Right kidney (tissue), 1 donor: ENCODE measurements around the gene KIF20B.
A peak's percentile ranks its signal among the peaks of the same experiment; 100 is the strongest.
"Not testable (repeated sequence)": the region's sequence is repeated elsewhere in the genome, so short reads cannot be mapped to it uniquely, and the experiment has no call there.

Experiments used
- DNase-seq: peaks from one replicate; pipeline ENCODE4 v3.0.0-alpha.2; 2016

Gene KIF20B

DNA sequence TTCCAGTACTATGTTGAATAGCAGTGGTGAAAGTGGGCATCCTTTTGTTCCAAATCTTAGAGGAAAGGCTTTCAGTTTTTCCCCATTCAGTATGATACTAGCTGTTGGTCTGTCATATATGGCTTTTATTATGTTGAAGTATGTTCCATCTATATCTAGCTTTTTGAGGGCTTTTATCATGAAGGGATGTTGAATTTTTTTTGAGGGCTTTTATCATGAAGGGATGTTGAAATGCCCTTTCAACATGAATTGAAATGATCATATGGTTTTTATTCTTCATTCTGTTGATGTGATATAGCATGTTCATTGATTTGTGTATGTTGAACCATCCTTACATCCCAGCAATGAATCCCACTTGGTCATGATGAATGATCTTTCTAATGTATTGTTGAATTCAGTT is 75.3 kb downstream of the KIF20B start:
- no peak for DNase-seq

DNA sequence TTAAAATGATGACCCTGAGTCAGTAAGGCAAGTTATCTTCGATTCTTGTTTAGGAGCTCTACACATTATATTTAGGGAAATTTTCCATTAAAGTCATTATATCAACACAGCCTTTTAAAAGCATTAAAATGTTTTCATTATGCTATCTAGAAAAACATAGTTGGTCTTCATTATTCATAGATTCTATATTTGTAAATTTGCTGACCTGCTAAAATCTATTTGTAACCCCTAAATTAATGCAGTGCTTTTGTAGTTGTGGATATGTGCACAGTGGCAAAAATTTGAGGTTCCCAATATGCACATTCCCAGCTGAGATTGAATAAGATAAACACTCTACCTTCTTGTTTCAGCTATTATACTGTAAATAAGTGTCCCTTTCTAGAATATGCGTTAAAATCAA is 81.1 kb downstream of the KIF20B start:
- DNase-seq, result no peak

DNA sequence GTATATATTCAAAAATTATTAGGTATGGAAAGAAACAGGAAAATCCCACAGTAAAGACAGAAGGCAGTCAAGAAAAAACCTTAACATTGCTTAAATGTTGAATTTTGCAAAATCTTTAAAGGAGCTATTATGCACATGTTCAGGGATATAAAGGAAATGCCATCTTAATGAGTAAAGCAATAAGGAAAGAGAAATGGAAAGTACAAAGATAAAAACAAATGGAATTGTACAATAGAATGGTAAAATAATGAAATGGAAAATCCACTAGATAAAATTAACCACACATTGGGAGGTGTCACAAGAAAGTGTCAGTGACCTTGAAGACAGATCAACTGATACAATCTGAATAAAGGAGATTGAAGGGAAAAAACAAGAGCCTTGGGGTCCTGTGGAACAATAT is 82.0 kb downstream of the KIF20B start:
- DNase-seq, result no peak

DNA sequence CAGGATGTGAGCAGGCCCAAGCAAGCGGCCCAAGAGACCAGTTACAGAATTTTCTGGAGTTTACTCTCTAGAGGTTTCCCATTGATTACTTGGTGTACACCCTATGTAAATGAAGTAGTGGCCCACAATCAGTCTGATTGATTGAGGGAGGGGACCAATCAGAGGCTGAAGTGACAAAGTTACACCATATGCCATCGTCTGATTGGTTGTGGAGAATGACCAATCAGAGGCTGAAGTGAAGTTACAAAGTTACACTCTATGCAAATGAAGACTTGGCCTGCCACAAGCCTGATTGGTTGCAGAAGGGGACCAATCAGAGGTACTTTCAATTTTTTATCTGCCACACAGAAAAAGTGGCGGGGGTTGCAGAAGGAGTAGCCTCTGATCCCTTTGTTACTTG is 83.7 kb downstream of the KIF20B start:
- DNase-seq, result no peak

- DNase-seq, result no peak
These were observed 87.9 kb downstream of the KIF20B start for GRCh38 chr10:89789188-89789877.

DNA sequence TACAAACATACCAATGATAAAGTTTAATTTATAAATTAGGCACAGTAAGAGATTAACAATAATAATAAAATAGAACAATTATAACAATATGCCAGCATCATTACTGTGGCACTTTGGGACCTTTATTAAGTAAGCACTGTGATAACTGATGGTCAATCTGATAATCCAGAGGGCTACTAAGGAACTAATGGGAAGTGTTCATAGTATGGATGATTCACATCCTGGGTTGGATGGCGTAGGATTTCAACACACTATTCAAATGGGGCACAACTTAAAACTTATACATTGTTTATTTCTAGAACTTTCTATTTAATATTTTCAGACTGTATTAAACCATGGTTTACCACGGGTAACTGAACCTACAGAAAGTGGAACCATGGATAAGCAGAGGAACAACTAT is 90.8 kb downstream of the KIF20B start:
- DNase-seq, result no peak

DNA sequence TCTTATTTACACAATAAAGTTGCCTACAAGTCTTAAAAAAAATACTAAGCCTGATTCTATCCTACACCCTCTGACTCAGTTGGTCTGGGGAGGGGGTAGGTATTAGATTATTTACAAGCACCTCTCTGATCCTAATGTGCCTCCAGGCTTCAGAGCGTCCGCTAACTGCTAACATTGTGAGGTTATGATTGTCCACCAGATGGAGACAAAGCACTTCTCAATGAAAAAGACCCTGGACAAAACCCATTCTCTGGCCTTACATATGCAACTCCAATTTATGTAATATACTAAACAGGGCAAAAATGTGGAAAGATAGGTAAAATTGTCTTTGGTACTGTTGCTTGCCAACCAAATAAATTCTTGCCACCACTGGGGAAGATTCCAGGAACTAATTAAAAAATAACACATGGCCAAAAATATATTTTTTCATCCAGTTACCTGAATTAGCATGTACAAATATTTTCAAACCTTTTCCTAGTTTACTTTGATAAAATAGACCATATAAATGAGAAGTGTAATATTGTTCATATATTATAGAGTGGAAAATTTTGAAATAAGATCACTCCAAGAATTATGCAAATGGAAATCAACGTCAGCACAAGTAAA is 92.4 kb downstream of the KIF20B start:
- DNase-seq, result peak; percentile 18

DNA sequence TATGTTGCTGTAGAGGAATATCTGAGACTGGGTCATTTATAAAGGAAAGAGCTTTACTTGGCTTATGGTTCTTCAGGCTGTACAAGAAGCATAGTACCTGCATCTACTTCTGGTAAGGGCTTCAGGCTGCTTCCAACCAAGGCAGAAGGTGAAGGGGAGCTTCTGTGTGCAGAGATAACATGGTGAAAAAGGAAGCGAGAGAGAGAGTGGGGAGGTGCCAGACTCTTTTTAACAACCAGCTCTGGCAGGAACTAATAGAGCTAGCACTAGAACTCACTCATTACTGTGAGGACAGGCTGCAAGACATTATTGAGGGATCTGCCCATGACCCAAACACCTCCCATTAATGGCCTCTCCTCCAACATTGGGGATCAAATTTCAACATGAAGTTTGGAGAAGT is 94.5 kb downstream of the KIF20B start:
- no peak for DNase-seq

GRCh38 chr10:89798092-89798491 is 96.7 kb downstream of the KIF20B start:
- DNase-seq, result no peak

DNA sequence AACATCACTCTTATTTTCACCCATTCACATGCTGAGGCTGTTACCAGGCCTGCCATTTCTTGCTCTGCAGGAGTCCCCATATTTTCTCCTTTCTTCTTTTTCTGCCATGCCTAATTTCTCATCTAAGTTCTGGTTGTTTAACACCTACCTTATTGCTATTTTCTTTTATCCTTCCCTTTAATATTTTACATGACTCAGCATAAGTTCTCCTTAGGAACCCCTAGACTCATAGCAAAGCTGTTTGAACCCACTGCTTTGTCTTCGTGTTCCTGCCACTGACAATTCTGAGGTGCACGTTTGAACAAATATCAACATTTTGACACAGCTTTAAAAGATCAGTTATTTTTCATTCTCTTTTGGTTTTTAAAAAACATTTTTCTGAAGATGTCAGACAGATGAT is 98.2 kb downstream of the KIF20B start:
- no peak for DNase-seq

DNA sequence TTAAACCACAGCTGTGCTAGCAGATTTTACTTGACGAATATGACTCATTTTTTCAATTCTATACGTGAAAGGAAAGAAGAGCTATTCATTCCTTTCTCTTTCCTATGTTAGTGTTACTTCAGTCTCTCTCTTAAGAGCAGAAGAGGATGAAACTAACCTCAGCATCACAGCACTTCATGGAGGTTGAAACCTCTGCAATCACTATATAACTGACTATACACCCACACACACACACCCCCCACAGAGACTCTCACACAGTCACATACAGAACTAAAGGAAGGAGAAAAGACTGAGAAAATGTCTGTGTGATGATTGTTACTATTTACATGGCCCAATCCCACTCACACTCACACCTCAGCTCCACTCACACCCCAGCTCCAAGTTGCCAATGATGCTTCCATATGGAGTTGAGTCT is 104.2 kb downstream of the KIF20B start:
- DNase-seq, result no peak

- DNase-seq, result no peak
These were observed 107.5 kb downstream of the KIF20B start for GRCh38 chr10:89808842-89809241.

- DNase-seq, result no peak
These were observed 108.4 kb downstream of the KIF20B start for GRCh38 chr10:89809766-89810165.

GRCh38 chr10:89810908-89811525 is 109.6 kb downstream of the KIF20B start:
- DNase-seq, result no peak

GRCh38 chr10:89813546-89813945 is 112.2 kb downstream of the KIF20B start:
- DNase-seq, result no peak

- no peak for DNase-seq
These were observed 112.9 kb downstream of the KIF20B start for GRCh38 chr10:89814278-89814677.

DNA sequence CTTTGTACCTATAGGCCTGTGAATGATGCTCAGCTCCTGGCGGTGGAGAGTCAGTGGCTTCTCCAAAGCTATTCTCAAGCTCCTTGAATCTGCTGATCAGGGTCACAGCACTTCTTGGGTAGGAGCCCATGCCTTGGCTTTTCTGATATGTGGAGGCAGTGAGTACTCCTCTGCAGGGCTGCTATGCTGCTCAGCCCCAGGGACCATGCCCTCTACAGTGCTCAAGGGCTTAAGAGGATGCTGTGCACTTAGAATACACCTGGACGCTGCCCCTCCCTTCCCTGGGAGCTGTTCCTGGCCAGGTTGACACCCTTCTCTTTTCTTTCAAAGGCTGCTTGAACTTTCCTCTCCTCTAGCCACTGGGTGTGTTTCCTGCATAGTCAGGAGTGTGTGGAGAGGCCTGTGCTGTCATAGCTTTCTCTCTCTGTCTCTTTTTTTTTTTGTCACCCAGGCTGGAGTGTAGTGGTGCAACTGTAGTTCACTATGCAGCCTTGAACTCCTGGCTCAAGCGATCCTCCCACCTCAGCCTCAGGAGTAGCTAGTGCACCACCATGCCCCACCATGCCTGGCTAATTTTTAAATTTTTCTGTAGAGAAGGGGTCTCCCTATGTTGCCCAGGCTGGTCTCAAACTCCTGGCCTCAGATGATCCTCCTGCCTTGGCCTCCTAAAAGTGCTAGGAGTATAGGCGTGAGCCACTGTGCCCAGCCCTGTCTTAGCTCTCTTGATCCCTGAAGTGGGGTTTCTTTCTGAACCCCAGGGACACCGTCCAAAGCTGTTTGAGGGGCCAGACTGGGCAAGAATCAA is 113.9 kb downstream of the KIF20B start:
- DNase-seq, result no peak

DNA sequence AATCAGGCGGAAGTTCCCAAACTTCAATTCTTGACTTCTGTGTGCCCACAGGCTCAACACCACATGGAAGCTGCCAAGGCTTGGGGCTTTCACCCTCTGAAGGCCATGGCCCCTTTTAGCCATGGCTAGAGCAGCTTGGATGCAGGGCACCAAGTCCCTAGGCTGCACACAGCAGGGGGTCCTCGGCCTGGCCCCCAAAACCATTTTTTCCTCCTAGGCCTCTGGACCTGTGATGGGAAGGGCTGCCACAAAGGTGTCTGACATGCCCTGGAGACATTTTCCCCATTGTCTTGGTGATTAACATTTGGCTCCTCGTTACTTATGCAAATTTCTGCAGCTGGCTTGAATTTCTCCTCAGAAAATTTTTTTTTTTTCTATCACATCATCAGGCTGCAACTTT is 117.6 kb downstream of the KIF20B start:
- DNase-seq, result not testable (repeated sequence)
